ENCODE data around the gene RXFP4. TPM values are rescaled to one million over a fixed set of nuclear protein-coding genes. Genes with fewer than 3 reads are reported as not detected.

Gene RXFP4
- total and polyA plus RNA-seq, 2 of the 13 experiments (the other 11 are each of a cell fraction or from before 2014, with no cell fraction given), result 0.38 to 1.4 TPM

- TF ChIP-seq ARID4A (CRISPR knock-in tag; IDR thresholded peaks at IDR 0.05; ENCODE audit: borderline replicate concordance), result peak; percentile 34; the same call in 1 of the 2 replicates
- TF ChIP-seq ZNF235 (CRISPR knock-in tag; IDR thresholded peaks at IDR 0.05; ENCODE audit: borderline replicate concordance), result no peak
- TF ChIP-seq HNF4A (CRISPR knock-in tag; IDR thresholded peaks at IDR 0.05), result peak; percentile 41; the same call in 1 of the 2 replicates
- no peak for TF ChIP-seq SP140L (CRISPR knock-in tag; IDR thresholded peaks at IDR 0.05; ENCODE audit: borderline replicate concordance)
These were observed 42.0 kb downstream of the RXFP4 start (continued) for GRCh38 chr1:155983191-155984024.

GRCh38 chr1:155984341-155984740, 42.9 kb downstream of the RXFP4 start:
- H3K4me1 ChIP-seq (ENCODE audit: insufficient read depth, low read length), result peaks cover 61% of the 10 kb centered on the region
- TF ChIP-seq ZNF446 (CRISPR knock-in tag; IDR thresholded peaks at IDR 0.05) (no peak), ATF3 (CRISPR knock-in tag; IDR thresholded peaks at IDR 0.05) (no peak), ZNF510 (CRISPR knock-in tag; IDR thresholded peaks at IDR 0.05; ENCODE audit: low read depth) (no peak), PHF5A (CRISPR knock-in tag; IDR thresholded peaks at IDR 0.05; ENCODE audit: low read depth, unreplicated experiment) (no peak), PREB (CRISPR knock-in tag; IDR thresholded peaks at IDR 0.05) (no peak), ZNF234 (CRISPR knock-in tag; conservative IDR thresholded peaks at IDR 0.05) (no peak), ARID2 (CRISPR knock-in tag; IDR thresholded peaks at IDR 0.05; ENCODE audit: borderline replicate concordance) (no peak), HNF4A (CRISPR knock-in tag; IDR thresholded peaks at IDR 0.05) (no peak), ZNF180 (CRISPR knock-in tag; IDR thresholded peaks at IDR 0.05; ENCODE audit: borderline replicate concordance, low read depth) (no peak), MBD4 (IDR thresholded peaks at IDR 0.05; ENCODE audit: borderline replicate concordance, low read length) (no peak), CHD2 (IDR thresholded peaks at IDR 0.05; ENCODE audit: low read depth, low read length) (no peak), PLSCR1 (CRISPR knock-in tag; IDR thresholded peaks at IDR 0.05; ENCODE audit: borderline replicate concordance) (no peak)

More at GRCh38 chr1:155984341-155984740, 42.9 kb downstream of the RXFP4 start:
- Histone ChIP-seq H4K20me1 (ENCODE audit: insufficient read depth, low read length) (no peaks in the 10 kb centered on the region), H3K36me3 (replicated peaks in 1 of 2; ENCODE audit: control insufficient read depth in 1 of 2, insufficient read depth in 2 of 2, low read length in 2 of 2) (no peaks in the 10 kb centered on the region), H3K9ac (ENCODE audit: insufficient read depth, low read depth, low read length) (no peak overlapping the region), H3K27me3 (ENCODE audit: control insufficient read depth in 1 of 2, insufficient read depth in 2 of 2, low read length in 2 of 2) (no peaks in the 10 kb centered on the region), H3K27ac (ENCODE audit: extremely low read length, insufficient read depth, low read length) (no peak overlapping the region), H3K79me2 (ENCODE audit: insufficient read depth, low read length) (no peaks in the 10 kb centered on the region), H3K9me3 (ENCODE audit: low read length) (no peaks in the 10 kb centered on the region), H3K4me2 (ENCODE audit: low read depth, low read length) (peak overlapping the region; percentile 46; the same call in 1 of the 2 replicates), H3K4me3 (replicated peaks in 1 of 3; ENCODE audit: insufficient read depth in 1 of 3, low read depth in 2 of 3, low read length in 3 of 3) (no peak overlapping the region), H2AFZ (ENCODE audit: low read length) (no peak overlapping the region)
- FAIRE-seq, result no peak
- in situ Hi-C loops (cut with HindIII; ENCODE audit: extremely low pct_ligation_motif_present, low pct_unique_long_range_greater_than_20kb) (loop anchor here (10.0 kb wide), 1 partner anchor 50 kb away; the partner anchor contains the start of gene KHDC4), intact Hi-C loops (cut with micrococcal nuclease; ENCODE audit: unreplicated experiment) (no loop called here)
- BruUV-seq (replicated peaks), result no TSS peak
- no peak for ATAC-seq
- no peak for DNase-seq (ENCODE audit: low spot score)
- 80% methylated on average over 7 of the region's 7 CpGs for WGBS (ENCODE audit: low lambda C conversion rate)
- POLR2A ChIA-PET, result interaction anchor here (0.7 to 13.5 kb wide), 13 partner anchors 8 to 67 kb away, joined by 3 to 390 read pairs (median 10); partner anchors contain the start of genes KHDC4 and RXFP4
- CTCF ChIA-PET (ENCODE audit: low intra/inter-chr PET ratio, low total read pairs), result no interaction called here

All from HepG2 (cell line).